GM12891 (cell line): ENCODE measurements around the gene LGI1.

Experiments
- POLR2A ChIP-seq: IDR thresholded peaks from 2 replicates; pipeline ENCODE4 v1.6.1; 2011; ENCODE audit warnings: low read depth, low read length, control low read depth
- POU2F2 ChIP-seq: IDR thresholded peaks from 2 replicates; pipeline ENCODE4 v1.6.1; 2011; ENCODE audit warnings: low read depth, mild to moderate bottlenecking, control low read depth, low read length, moderate library complexity
- SPI1 ChIP-seq: IDR thresholded peaks from 2 replicates; pipeline ENCODE4 v1.6.1; 2011; ENCODE audit warnings: low read depth, low read length, control low read depth

GRCh38 chr10:93716766-93717165 lies 41.0 kb upstream of the LGI1 start:
- TF ChIP-seq POU2F2 (no peak), POLR2A (no peak), SPI1 (no peak)
